Lower leg skin (tissue), 4 donors: ENCODE data around the gene RAB11FIP3. TPM values are rescaled to one million over a fixed set of nuclear protein-coding genes. Genes with fewer than 3 reads are reported as not detected.

Source experiments
- DNase-seq, 2 donors: peaks; one replicate each; pipeline ENCODE4 v3.0.0-alpha.2; 2019; ENCODE audit warnings: low spot score in 2 of 2
- H3K4me3 ChIP-seq: fragments of 200-600 bp; sonication (generic); 2 replicates; pipeline ENCODE4 v1.5.1; 2017; ENCODE audit warnings: mild to moderate bottlenecking, low read depth; ENCODE audit not compliant: poor library complexity, severe bottlenecking
- CTCF ChIP-seq, 3 donors: fragments of 450-650 bp; IDR thresholded peaks; one replicate each; pipeline ENCODE4 v1.5.1; 2016; ENCODE audit warnings: antibody characterized with exemption in 3 of 3, mild to moderate bottlenecking in 3 of 3, moderate library complexity in 2 of 3
- POLR2A ChIP-seq, 2 donors: fragments of 450-650 bp; IDR thresholded peaks; one replicate each; pipeline ENCODE4 v1.6.1; 2016 to 2017; ENCODE audit warnings: antibody characterized with exemption in 2 of 2, mild to moderate bottlenecking in 1 of 2, moderate library complexity in 1 of 2
- WGBS, 2 donors: methylation state at CpG; one replicate each; pipeline ENCODE4 v1.1.5; 2018; 5-methylcytosine and 5-hydroxymethylcytosine counted together
- intact Hi-C: fragments of 100-400 bp; cut with DNase I; formaldehyde crosslinking; loops from one replicate; pipeline ENCODE4 v1.15.0; 2023; ENCODE audit warnings: low total_unique reads
- total RNA-seq, 4 donors: library from RNA; depleted of rRNA; stranded (reverse); fragments of >200 nt; gene quantifications; one replicate each; pipeline ENCODE4 v1.1.0, GENCODE V29; 2016

The RAB11FIP3 gene
- total RNA-seq, 4 donors from 2014 or later, result 22.1 to 66.3 (median 27.7) TPM

- DNase-seq, result no peak
- WGBS, 2 donors, result 83 to 91% methylated on average over 4 of the region's 4 CpGs
- TF ChIP-seq POLR2A (IDR thresholded peaks at IDR 0.05), result no peak
- no peak for TF ChIP-seq CTCF (IDR thresholded peaks at IDR 0.05)
- intact Hi-C loops, result no loop called here
- no peak overlapping the region for H3K4me3 ChIP-seq
Observed at GRCh38 chr16:470418-470817, 45.0 kb downstream of the RAB11FIP3 start.

GRCh38 chr16:471353-472198 is 46.1 kb downstream of the RAB11FIP3 start:
- no peak for DNase-seq
- intact Hi-C loops, result no loop called here
- TF ChIP-seq CTCF (IDR thresholded peaks at IDR 0.05) (no peak), POLR2A (IDR thresholded peaks at IDR 0.05) (no peak)
- no peak overlapping the region for H3K4me3 ChIP-seq
- WGBS, 2 donors, result 44 to 51% methylated on average over 30 of the region's 32 CpGs

- TF ChIP-seq POLR2A (IDR thresholded peaks at IDR 0.05), result no peak
- TF ChIP-seq CTCF (IDR thresholded peaks at IDR 0.05), result no peak
- intact Hi-C loops, result no loop called here
- WGBS, 2 donors, result 92 to 93% methylated on average over 6 to 9 of the region's 9 CpGs
- H3K4me3 ChIP-seq, result no peak overlapping the region
- no peak for DNase-seq
Observed at GRCh38 chr16:472199-472504, 46.7 kb downstream of the RAB11FIP3 start.

- H3K4me3 ChIP-seq, result no peak overlapping the region
- WGBS, 2 donors, result 69 to 72% methylated on average over 32 of the region's 32 CpGs
- TF ChIP-seq CTCF (IDR thresholded peaks at IDR 0.05) (no peak), POLR2A (IDR thresholded peaks at IDR 0.05) (no peak)
- DNase-seq, result no peak
- intact Hi-C loops, result no loop called here
Observed at GRCh38 chr16:473046-474043, 47.9 kb downstream of the RAB11FIP3 start.

DNA sequence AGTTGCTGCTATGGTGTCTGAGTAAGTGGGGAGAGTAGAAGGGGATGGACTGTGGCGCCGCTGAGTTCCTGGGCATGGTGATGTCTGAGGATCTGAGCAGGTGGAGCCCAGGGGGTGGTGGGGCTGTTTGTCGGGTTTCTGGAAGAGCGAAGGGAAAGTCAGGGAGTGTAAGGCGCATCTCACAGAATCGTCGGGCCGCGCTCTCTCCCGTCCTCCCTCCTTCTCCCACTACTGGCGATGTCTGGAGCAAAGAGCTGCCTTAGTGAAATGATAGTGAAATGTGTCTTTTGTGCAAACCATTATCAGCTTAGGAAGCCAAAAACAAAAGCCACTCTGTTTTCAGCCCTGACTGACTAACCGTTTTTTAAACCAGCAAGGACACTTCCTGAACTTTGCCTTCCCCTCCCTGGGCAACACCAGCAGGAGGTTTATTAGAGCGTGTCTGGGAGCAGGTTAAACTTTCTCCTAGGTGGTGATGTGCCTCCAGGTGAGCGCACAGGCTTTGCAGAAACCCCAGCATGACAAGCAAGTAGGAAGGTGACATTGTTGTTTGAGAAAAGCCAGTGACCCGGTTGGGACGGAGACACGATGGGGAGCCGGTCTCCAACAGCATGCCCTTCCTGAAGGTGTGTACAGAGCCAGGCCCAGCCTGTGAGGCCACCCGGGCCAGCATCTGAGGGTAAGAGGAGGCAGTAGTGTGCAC is 49.1 kb downstream of the RAB11FIP3 start:
- no peak for DNase-seq
- no peak overlapping the region for H3K4me3 ChIP-seq
- 85 to 91% methylated on average over 19 of the region's 19 CpGs for WGBS, 2 donors
- intact Hi-C loops, result no loop called here
- TF ChIP-seq CTCF (IDR thresholded peaks at IDR 0.05) (no peak), POLR2A (IDR thresholded peaks at IDR 0.05) (no peak)
